NCI-H510A treated with DMSO at 0.1 percent for 48 hours (cell line): ENCODE measurements around the gene PERM1.
"Not testable (repeated sequence)": the region's sequence is repeated elsewhere in the genome, so short reads cannot be mapped to it uniquely, and the experiment has no call there.

Experiments
- DNase-seq: peaks from one replicate; lab custom pipeline; 2025; lab: John Stamatoyannopoulos, UW

Gene PERM1

DNA sequence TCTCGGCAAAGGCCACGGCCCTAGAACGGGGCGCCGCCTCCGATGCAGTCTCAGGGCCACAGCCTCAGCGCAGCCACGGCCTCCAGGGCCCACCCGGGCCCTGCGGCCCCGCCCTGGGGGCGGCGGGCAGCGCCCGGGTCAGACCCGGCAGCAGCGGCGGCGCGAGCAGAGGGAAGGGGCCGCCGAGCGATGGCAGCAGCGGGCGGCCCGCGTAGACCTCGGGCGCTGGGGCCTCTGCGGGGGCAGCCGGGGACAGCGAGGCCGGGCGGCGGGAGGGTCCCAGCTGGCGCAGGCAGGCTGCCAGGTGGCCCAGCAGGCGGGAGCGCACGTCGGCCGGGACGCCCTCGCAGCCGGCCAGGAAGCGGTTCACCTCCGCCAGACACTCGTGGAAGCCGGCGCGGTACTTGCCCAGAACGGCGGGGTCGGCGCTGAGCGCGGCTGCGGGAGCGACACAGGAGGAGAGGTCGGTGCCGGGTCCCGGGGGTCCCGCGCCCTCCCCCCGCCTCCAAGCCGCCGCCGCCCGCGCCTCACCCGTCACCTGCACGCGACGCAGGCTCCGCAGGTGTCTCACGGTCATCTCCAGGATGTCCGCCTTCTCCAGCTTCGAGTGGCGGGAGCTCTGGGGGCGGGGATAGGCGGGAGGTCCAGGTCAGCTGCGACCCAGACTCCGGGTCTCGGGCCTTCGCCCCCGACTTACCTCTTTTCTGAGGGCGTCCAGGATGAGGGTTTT lies 17.3 kb upstream of the PERM1 start:
- peak; percentile 37 for DNase-seq

DNA sequence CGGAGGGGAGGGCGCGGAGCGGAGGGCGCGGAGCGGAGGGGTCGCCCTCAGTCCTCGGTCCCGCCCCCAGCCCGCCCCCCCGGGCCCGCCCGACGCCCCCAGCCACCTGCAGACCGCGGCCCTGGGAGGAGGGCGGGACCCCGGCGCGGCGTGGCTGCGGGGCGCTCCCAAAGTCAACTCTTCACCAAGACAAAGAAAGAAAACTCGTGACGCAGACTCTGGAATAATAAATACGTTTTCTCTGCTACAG lies 16.8 kb upstream of the PERM1 start:
- no peak for DNase-seq

DNA sequence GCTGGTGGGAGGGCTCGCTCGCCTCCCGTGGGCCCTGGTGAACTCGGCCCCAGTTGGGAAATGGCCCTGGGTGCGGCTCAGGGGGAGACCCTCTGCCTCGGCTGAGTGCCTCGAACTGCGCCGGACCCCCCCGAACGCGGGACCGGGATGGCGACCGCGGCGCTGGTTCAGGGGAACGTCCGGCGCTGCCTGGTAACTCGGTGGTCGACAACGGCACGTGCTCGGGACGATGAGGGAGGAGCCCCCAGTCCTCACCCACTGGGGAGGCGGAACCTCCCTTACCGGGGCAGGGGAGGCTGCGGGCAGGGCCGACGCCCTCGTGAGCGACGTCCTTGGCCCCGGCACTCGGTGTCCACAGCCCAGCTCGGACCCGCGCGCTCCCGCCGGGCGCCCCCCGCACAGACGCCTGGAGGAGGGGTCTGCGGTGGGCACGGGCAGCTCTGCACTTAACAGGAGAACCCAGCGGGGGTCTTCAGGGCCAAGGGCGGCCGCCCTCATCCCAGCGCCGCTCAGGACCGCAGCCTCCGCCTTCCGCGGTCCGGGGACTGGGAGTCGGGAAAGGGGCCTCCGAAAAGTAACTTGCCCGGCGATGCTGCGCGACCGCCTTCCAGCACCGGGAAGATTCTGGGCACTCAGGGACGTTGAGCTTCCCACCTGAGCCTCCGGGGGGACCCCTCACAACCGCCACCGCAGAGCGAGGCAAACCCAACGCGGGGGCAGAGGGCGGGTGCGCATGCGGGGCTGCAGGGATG lies 16.3 kb upstream of the PERM1 start:
- no peak for DNase-seq

DNA sequence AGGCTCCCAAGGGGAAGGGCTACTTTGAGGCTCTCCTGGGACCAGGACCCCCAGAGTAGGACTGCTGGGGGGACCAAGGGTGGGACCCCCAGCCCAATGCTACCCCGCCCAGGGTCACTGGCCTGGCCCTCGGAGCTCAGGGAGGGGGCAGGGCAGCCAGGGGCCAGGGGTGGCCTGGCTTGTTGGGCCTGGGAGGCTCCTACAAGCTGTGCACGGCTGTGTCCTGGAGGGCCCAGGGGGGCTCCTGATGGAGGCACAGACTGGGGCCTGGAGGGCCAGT lies 15.8 kb upstream of the PERM1 start:
- DNase-seq: no peak

DNA sequence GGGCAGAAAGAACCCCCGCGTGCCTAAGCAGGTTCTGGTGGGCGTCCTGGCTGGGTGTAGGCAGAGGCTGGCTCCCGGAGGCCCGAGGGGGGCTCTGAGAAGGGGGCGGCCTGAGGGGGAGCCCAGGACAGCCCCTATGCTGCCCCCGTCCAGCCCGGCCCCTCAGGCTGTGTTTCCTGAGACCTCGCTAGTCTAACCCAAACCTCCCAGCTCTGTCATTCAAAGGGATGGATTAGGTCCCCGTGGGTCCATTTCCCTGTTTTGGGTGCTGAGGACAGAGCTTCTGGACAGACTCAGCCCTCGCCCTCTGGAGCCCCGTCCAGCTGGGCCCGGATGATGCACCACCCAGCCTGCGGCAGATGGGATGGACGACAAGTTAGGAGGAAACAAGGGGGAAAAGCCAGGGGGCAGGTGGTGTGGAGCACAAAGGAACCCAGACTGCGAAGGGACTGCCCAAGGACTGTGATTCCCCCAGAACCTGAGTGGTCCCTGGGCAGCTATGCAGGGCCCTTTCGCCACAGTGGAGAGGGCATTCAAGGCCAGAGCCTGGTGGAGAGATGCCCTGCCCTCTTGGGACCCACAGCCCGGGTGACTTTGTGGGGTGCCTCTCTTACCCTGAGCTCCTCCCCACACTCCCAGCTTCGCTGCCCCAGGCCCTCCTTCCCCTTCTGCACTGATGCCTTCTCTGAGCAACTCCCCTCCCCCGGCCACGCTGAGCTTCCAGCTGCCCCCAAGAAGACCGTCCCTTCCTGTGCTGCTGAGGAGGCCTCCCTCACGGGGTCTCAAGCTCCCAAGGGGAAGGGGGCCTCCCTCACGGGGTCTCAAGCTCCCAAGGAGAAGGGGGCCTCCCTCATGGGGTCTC lies 15.2 kb upstream of the PERM1 start:
- no peak for DNase-seq

DNA sequence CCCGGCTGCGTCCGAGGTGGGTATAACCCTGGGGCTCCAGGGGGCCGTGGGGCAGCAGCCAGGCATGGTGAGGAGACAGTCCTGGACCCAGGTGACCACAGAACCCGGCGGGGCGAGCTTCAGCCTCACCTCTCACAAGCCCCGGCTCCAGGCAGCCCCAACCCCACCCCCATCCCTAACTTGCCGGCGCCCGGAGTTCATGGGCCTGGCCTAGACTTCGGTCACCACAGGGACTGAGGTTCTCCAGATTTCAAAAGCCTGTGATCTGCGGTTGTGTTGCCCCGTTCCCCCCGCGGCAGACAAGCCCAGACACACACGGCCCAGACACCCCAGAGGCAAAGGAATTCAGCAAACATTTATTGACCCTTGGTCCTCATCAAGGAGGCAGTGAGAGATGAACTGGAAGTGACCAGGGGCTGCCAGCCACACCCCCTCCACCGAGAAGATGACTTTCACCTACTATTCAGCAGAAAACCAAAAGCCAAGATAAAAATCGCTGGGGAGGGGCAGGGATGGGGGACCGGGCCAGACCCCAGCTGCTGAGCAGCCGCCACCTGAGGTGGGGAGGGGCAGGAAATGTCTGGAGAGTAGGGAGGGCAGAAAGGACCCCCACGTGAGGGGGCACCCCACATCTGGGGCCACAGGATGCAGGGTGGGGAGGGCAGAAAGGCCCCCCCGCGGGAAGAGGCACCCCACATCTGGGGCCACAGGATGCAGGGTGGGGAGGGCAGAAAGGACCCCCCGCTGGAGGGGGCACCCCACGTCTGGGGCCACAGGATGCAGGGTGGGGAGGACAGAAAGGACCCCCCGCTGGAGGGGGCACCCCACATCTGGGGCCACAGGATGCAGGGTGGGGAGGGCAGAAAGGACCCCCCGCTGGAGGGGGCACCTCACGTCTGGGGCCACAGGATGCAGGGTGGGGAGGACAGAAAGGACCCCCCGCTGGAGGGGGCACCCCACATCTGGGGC lies 14.1 kb upstream of the PERM1 start:
- no peak for DNase-seq

DNA sequence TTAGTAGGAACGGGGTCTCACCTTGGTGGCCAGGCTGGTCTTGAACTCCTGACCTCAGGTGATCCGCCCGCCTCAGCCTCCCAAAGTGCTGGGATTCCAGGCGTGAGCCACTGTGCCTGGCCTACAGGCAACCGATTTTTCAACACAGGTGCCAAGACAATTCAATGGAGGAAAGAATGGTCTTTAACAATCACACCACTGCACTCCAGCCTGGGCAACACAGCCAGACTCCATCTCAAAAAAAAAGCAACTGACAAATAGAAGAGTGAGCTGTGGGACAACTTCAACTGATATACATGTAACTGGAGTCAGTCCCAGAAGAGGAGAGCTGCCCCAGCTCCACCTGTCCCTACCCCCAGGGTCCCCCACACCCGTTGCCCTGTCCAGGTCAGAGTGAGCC lies 12.7 kb upstream of the PERM1 start:
- DNase-seq: not testable (repeated sequence)

DNA sequence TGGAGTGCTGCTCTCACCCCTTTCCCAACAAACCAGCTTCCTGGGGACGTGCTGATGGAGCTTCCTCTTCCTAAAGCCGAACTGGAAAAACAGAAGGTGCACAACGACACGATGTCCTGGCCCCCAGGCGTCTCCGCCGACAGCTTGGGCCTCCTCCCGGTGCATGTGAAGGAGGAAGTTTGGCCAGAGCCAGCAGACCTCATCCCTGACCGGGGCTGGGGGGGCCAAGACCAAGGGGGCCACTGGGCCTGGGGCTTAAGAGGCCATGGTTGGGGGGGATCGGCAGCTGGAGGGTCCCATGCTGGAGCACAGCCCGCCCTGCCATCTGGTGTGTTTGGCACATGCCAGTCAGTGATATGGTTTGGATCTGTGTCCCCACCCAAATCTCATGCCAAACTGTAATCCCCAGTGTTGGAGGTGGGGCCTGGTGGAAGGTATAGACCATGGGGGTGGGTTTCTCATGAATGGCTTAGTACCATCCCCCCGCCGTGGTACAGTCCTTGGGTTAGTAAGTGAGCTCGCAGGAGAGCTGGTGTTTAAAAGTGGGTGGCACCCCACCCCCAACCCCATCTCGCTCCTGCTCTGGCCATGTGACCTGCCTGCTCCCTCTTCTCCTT lies 11.6 kb upstream of the PERM1 start:
- no peak for DNase-seq

DNA sequence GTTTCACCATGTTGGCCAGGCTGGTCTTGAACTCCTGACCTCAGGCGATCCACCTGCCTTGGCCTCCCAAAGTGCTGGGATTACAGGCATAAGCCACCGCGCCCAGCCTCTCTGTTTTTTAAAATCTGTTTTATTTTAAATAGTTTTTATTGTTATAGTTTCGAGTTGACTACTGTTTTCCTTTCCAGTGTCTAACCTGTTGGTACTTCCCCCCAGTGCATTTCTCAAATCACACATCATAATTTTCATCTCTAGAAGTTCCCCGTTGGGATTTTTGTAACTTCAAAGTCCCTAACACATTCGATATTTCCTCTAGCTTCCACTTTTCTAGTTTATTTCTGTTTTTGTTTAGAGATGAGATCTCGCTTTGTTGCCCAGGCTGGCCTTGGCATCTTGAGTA lies 10.5 kb upstream of the PERM1 start:
- DNase-seq: no peak

DNA sequence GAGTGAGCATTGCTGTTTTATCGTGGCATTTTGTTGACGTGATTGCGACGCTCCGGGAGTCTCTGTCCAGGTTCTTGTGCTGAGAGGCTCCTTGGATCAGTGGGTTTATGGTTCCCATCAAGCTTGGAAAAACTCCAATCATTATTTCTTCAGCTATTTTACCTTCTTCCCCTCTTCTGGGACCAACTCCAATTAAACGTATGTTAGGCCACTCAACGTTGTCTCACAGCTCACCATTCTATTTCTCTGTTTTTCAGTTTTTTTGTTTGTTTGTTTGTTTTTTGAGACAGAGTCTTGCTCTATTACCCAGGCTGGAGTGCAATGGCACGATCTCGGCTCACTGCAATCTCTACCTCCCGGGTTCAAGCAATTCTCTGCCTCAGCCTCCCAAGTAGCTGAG lies 10.0 kb upstream of the PERM1 start:
- no peak for DNase-seq

DNA sequence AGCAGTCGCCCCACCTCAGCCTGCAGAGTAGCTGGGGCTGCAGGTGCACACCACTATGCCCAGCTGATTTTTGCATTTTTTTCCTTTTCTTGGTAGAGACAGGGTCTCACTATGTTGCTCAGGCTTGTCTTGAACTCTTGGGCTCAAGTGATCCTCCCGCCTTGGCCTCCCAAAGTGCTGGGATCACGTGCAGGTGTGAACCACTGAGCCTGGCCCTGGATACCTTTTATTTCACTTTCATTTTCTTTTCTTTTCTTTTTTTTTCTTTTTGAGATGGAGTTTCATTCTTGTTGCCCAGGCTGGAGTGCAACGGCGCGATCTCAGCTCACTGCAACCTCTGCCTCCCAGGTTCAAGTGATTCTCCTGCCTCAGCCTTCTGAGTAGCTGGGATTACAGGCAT lies 9.4 kb upstream of the PERM1 start:
- DNase-seq: not testable (repeated sequence)

DNA sequence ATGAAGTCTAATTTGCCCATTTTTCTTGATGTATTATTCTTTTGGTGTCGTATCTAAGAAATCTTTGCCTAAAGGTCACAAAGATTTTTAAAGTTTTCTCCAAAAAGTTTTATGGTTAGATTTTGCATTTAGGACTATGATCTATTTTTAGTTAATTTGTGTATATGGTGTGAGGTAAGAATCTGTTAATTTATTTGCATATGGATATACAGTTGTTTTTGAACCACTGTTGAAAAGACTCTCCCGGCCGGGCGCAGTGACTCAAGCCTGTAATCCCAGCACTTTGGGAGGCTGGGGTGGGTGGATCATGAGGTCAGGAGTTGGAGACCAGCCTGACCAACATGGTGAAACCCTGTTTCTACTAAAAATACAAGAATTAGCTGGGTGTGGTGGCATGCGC lies 6.2 kb upstream of the PERM1 start:
- not testable (repeated sequence) for DNase-seq

DNA sequence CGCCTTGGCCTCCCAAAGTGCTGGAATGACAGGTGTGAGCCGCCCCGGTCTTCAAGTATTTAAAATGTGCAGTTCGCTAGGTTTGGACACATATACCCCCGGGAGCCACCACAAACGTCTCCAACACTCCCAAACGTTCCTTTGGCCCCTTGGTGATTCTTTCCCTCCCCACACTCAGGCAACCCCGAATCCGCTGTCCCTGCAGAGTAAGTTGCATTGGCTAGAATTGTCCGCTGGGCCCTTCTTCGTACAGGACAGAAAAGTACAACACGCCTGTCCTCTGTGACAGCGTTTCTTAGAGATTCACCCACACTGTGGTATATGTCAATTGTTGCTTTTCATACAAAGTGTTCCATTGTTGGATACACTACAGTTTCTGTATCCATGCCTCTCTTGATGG lies 3.2 kb upstream of the PERM1 start:
- no peak for DNase-seq

DNA sequence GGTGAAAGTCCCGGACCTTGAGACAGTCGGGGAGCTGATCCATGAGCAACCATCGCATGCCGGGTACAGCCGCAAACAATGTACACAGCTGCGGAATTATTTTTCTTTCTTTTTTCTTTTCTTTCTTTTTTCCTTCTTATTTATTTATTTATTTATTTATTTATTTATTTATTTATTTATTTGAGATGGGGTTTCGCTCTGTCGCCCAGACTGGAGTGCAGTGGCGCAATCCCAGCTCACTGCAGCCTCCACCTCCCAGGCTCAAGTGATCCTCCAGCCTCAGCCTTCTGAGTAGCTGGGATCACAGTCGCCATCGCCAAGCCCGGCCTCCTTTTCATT lies 2.6 kb upstream of the PERM1 start:
- DNase-seq: no peak

DNA sequence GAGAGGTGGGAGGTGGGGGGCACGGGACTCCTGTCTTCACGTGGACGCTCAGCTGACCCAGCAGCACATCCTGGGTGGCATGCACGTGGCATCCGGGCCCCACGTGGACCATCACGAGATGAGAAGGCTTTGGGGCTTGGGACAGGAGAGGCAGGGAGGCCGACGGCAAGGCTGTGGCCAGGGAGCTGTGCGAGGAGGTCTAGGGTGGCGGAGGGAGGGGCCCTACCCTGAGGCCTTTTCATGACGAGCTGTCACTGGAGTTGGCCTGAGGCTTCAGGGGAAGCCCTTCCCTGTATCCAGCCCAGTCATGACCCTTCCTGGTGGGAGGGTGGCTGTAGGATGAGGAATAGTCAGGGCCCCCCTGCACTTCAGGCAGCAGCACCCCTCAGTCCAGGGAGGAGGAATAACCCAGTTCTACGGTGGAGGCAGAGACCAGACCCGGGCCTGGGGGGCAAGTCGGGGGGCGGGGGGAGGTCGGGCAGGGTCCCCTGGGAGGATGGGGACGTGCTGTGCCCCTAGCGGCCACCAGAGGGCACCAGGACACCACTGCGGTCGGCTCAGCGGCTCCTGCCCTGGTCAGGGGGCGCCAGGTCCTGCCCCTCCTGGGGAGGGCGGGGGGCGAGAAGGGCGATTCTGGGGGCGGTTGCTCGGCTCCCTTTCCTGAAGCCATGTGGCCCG lies 2.0 kb upstream of the PERM1 start:
- DNase-seq: peak; percentile 69

DNA sequence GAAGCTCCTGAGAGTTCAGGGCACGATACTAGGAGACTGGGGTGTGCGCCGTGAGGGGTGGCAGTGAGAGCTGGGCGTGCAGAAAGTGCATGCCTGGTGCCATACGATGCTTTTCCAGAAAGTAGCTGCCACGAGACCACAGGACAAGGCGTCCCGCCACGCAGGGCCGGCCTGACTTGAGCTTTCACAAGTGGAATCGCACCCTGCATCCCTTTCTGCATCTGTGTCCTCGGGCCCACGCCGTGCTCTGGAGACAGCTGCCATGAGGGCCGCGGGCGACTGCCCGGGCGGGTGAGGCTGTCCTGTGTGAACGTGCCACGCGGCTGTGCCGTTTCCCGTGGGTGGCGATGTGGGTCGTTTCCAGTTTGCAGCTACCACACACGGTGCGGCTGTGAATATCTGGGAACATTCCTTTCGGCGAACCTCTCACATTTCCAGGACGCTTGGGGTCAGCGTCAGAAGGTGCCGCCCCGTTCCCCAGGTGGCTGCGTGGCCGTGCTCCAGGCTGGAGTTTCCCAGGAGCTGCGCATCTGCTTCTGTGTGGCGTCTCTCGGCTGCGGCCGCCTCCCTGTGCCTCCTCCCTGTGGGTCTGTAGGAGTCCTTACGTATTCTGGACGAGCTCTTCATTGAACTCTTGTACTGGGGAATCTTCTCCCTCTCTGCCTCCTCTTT lies 1.0 kb upstream of the PERM1 start:
- no peak for DNase-seq

DNA sequence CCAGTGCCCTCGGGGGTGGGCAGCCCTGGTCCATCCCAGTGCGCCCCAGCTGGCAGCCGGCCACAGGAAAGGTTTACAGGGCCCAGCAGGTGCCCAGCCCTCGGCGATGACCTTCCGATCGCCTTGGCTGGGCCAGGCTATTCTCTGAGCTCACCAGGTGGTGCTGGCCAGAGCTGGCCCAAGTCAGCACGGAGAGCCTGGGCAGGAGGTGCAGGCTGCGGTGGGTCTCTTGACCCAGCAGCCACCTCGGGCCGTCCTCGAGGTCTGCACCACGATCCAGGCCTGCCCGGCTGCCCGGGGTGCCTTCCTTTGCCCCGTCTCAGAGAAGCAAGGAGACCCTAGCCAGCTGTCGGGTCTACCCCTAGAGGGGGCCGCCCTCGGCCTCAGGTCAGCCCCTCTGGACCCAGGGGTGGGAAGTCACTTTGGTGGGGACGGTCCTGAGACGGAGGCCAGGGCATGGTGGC lies 370 bp downstream of the PERM1 start:
- DNase-seq: no peak

DNA sequence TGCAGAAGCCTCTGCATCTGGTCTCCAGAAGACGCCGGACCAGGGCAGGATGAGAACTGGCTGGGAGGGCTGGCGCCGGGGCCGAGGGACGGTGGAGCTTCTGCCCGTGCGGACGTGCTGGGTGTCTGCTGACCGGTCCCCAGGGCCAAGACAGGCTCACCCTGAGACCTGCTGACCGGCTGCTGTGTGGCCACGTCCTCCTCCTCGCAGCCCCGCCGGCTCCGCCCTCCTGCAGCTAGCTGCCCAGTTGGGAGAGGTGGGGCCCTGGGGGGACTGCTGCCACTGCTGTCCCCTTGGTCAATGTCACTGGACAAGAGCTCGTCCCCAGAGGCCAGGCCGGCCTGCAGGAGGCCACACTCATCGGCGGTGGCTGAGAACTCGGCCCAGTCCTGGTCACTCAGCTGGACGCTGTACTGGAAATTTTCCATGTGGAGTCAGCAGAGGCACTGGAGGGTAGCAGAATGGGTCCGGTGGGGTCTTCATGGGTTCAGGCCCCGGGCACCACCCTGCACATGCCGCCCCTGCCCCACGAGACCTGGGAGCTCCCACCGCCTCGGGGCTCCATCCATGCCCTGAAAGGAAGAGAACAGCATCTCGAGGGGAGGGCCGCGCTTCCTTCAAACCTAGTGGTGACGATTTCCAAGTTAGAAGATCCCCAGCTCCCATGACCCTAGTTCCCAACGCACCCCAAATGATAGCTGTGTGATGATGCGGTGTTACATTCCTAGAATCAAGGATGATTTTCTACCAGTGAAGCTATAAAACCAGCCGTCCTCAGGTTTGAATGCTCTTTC lies 1.1 kb downstream of the PERM1 start:
- DNase-seq: no peak

DNA sequence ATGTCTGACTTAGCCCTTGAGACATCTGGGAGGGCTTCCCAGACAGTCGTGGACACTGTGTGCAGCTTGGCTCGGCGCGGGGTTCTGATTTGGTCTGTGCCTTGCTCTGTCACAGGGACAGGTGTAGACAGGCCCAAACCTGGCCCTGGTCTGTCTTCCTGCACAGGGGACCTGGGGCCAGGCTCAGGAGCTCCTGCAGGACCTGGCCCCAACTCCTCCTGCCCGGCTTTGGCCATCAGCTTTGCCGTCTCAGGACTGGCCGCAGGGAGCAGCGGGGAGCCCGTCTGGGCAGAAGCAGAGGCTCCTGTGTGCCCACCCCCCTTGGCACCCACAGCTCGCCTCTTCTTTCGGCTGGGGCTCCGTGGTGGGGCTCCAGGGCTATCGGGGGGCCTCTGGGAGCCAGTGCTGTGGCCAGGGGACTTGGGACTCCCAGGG lies 1.7 kb downstream of the PERM1 start:
- no peak for DNase-seq

DNA sequence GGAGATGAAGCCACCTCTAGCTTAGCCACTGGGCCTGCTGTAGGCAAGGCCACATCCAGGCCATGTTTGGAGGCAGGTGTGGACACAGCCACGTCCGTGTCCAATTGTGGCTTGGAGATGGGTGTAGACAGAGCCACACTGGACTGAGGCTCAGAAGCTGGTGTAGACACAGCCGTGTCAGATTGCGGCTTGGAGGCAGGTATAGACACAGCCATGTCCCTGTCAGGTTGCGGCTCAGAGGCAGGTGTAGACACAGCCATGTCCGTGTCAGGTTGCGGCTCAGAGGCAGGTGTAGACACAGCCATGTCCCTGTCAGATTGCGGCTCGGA lies 2.2 kb downstream of the PERM1 start:
- no peak for DNase-seq
